PC-3 (cell line): ENCODE measurements around the gene GABARAP. TPM values are rescaled to one million over a fixed set of nuclear protein-coding genes. Genes with fewer than 3 reads are reported as not detected.
A peak's percentile ranks its signal among the peaks of the same experiment; 100 is the strongest.

Experiments used
- ATAC-seq: fragments of 200-7000 bp; cut with Tn5 transposase; 2 replicates; pipeline ENCODE4 v1.9.1; 2020; ENCODE audit warnings: mild to moderate bottlenecking, moderate library complexity
- BruUV-seq: library from RNA; stranded (reverse); fragments of 400-500 nt; replicated peaks from 2 replicates; lab custom pipeline; 2021; lab: Mats Ljungman, UMichigan
- CTCF ChIA-PET: fragments of 300-600 bp; sonication (Branson Sonifier 250); formaldehyde crosslinking; loops from one replicate; lab custom pipeline; 2022; ENCODE audit warnings: antibody characterized with exemption; lab: Charles Lee
- POLR2A ChIA-PET: fragments of 300-600 bp; sonication (Branson Sonifier 250); formaldehyde crosslinking; loops from one replicate; lab custom pipeline; 2022; ENCODE audit warnings: antibody characterized with exemption; ENCODE audit not compliant: unreplicated experiment; lab: Charles Lee
- DNase-seq: peaks from one replicate; pipeline ENCODE4 v3.0.0-alpha.2; 2015
- H2AFZ ChIP-seq: fragments of 300-600 bp; sonication (generic); 2 replicates; pipeline ENCODE4 v1.6.0; 2016; ENCODE audit warnings: antibody characterized with exemption, low read length
- H3F3A ChIP-seq: fragments of 300-600 bp; sonication (generic); one replicate; pipeline ENCODE4 v1.6.0; 2017; ENCODE audit warnings: antibody characterized with exemption, low read length, control low read depth, mild to moderate bottlenecking; ENCODE audit not compliant: unreplicated experiment
- H3K27ac ChIP-seq: fragments of 300-600 bp; sonication (generic); 2 replicates; pipeline ENCODE4 v1.5.1; 2016; ENCODE audit warnings: mild to moderate bottlenecking, low read length
- H3K27me3 ChIP-seq: fragments of 300-600 bp; sonication (generic); 2 replicates; pipeline ENCODE4 v1.6.1; 2016; ENCODE audit warnings: low read length, mixed read lengths
- H3K36me3 ChIP-seq: fragments of 300-600 bp; sonication (generic); 2 replicates; pipeline ENCODE4 v1.6.1; 2016; ENCODE audit warnings: low read depth, mixed run types, low read length, mixed read lengths
- H3K4me1 ChIP-seq: fragments of 300-600 bp; sonication (generic); 2 replicates; pipeline ENCODE4 v1.5.1; 2016; ENCODE audit warnings: low read length; ENCODE audit not compliant: insufficient read depth
- H3K4me2 ChIP-seq: fragments of 300-600 bp; sonication (generic); 2 replicates; pipeline ENCODE4 v1.6.0; 2016; ENCODE audit warnings: low read length
- H3K4me3 ChIP-seq: fragments of 300-600 bp; sonication (generic); 2 replicates; pipeline ENCODE4 v1.5.1; 2016; ENCODE audit warnings: mild to moderate bottlenecking, low read length, mixed read lengths
- H3K79me2 ChIP-seq: fragments of 300-600 bp; sonication (generic); 2 replicates; pipeline ENCODE4 v1.6.1; 2017; ENCODE audit warnings: low read length, mixed read lengths
- H3K9ac ChIP-seq: fragments of 300-600 bp; sonication (generic); 2 replicates; pipeline ENCODE4 v1.6.0; 2016; ENCODE audit warnings: mild to moderate bottlenecking, low read length
- H3K9me2 ChIP-seq: fragments of 300-600 bp; sonication (generic); replicated peaks from 2 replicates; pipeline ENCODE4 v1.6.1; 2016; ENCODE audit warnings: mixed run types, low read length, mixed read lengths
- H3K9me3 ChIP-seq: fragments of 300-600 bp; sonication (generic); 2 replicates; pipeline ENCODE4 v1.6.1; 2016; ENCODE audit warnings: low read length, mixed read lengths
- H4K20me1 ChIP-seq: fragments of 300-600 bp; sonication (generic); 2 replicates; pipeline ENCODE4 v1.6.1; 2016; ENCODE audit warnings: low read length, mixed read lengths
- EZH2 ChIP-seq: fragments of 300-600 bp; sonication (generic); IDR thresholded peaks from one replicate; pipeline ENCODE4 v1.6.1; 2017; ENCODE audit warnings: antibody characterized with exemption, mild to moderate bottlenecking, low read length; ENCODE audit not compliant: unreplicated experiment
- EZH2phosphoT487 ChIP-seq: fragments of 300-600 bp; sonication (generic); IDR thresholded peaks from 2 replicates; pipeline ENCODE4 v1.6.1; 2018; ENCODE audit warnings: mild to moderate bottlenecking, antibody characterized with exemption, low read length, borderline replicate concordance
- intact Hi-C: fragments of 100-400 bp; cut with micrococcal nuclease; formaldehyde crosslinking; loops from 2 replicates; pipeline ENCODE4 v1.9.0; 2023
- total RNA-seq: library from RNA; depleted of rRNA; stranded (reverse); fragments of >200 nt; gene quantifications from 2 replicates; pipeline ENCODE4 v1.2.3, GENCODE V29; 2014
- TF ChIP-seq, protein P1 (sequence below): fragments of 300-600 bp; sonication (generic); conservative IDR thresholded peaks from 2 replicates; pipeline ENCODE4 v1.5.1; 2017; ENCODE audit warnings: antibody characterized with exemption, low read depth, mild to moderate bottlenecking, low read length

GABARAP gene
- total RNA-seq, 1 experiment from 2014 or later, result 103 TPM

GRCh38 chr17:7218758-7219157 lies 23.5 kb downstream of the GABARAP start:
- H3K27ac ChIP-seq, result no peak overlapping the region
- CTCF ChIA-PET, result no interaction called here
- no peaks in the 10 kb centered on the region for H3K9me2 ChIP-seq
- H3K27me3 ChIP-seq, result no peaks in the 10 kb centered on the region
- ATAC-seq (no peak), DNase-seq (no peak)
- no peak overlapping the region for H2AFZ ChIP-seq
- peak overlapping the region; percentile 86; the same call in 1 of the 2 replicates for H3K4me2 ChIP-seq
- H3K9me3 ChIP-seq, result no peaks in the 10 kb centered on the region
- peaks cover 25% of the 10 kb centered on the region for H3K36me3 ChIP-seq
- no peak for TF ChIP-seq EZH2
- no peak for TF ChIP-seq EZH2phosphoT487
- TF ChIP-seq, protein P1, sequence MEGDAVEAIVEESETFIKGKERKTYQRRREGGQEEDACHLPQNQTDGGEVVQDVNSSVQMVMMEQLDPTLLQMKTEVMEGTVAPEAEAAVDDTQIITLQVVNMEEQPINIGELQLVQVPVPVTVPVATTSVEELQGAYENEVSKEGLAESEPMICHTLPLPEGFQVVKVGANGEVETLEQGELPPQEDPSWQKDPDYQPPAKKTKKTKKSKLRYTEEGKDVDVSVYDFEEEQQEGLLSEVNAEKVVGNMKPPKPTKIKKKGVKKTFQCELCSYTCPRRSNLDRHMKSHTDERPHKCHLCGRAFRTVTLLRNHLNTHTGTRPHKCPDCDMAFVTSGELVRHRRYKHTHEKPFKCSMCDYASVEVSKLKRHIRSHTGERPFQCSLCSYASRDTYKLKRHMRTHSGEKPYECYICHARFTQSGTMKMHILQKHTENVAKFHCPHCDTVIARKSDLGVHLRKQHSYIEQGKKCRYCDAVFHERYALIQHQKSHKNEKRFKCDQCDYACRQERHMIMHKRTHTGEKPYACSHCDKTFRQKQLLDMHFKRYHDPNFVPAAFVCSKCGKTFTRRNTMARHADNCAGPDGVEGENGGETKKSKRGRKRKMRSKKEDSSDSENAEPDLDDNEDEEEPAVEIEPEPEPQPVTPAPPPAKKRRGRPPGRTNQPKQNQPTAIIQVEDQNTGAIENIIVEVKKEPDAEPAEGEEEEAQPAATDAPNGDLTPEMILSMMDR, result no peak
- H3K4me1 ChIP-seq, result peaks cover 34% of the 10 kb centered on the region
- H4K20me1 ChIP-seq, result peaks cover 14% of the 10 kb centered on the region; the same call in 1 of the 2 replicates
- H3K4me3 ChIP-seq, result no peak overlapping the region
- intact Hi-C loops, result no loop called here
- no TSS peak for BruUV-seq
- POLR2A ChIA-PET, result no interaction called here
- no peak overlapping the region for H3K9ac ChIP-seq
- H3K79me2 ChIP-seq, result peaks cover 41% of the 10 kb centered on the region
- H3F3A ChIP-seq, result no peaks in the 10 kb centered on the region

DNA sequence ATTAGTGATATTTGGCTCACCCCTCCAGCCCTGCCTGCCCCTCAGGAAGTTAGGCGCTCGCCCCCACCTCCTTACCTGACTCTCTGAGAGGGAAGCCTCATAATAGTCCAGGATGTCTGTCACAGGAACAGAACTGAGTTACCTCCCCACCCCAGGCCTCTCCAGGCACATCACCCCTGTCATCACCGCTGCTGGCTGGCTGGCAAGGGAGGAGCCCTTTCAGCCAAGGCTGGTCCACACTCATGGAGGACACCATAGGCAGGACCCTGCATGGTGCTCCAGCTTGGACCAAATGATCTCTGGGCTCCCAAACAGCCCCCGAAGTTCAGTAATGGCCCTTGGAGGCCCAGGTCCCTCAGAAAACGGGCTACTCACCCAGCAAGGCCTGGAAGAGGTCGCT lies 24.1 kb downstream of the GABARAP start:
- peaks cover 34% of the 10 kb centered on the region for H3K4me1 ChIP-seq
- no peaks in the 10 kb centered on the region for H3K9me2 ChIP-seq
- H3K79me2 ChIP-seq, result peaks cover 47% of the 10 kb centered on the region
- H3K27me3 ChIP-seq, result no peaks in the 10 kb centered on the region
- no peak for DNase-seq
- TF ChIP-seq, protein P1, result no peak
- TF ChIP-seq EZH2phosphoT487 (no peak), EZH2 (no peak)
- H3K9me3 ChIP-seq, result no peaks in the 10 kb centered on the region
- no peak overlapping the region for H3K27ac ChIP-seq
- no peaks in the 10 kb centered on the region for H3F3A ChIP-seq
- peaks cover 14% of the 10 kb centered on the region; the same call in 1 of the 2 replicates for H4K20me1 ChIP-seq
- H3K4me2 ChIP-seq, result peak overlapping the region; percentile 73; the same call in 1 of the 2 replicates
- ChIA-PET CTCF (no interaction called here), POLR2A (no interaction called here)
- H3K4me3 ChIP-seq, result no peak overlapping the region
- peak overlapping the region; percentile 65; the same call in 1 of the 2 replicates for H2AFZ ChIP-seq
- no TSS peak for BruUV-seq
- no peak overlapping the region for H3K9ac ChIP-seq
- no peak for ATAC-seq
- peaks cover 19% of the 10 kb centered on the region for H3K36me3 ChIP-seq
- intact Hi-C loops, result no loop called here

- no peaks in the 10 kb centered on the region for H3K9me2 ChIP-seq
- peak overlapping the region; percentile 65; the same call in 1 of the 2 replicates for H2AFZ ChIP-seq
- no peaks in the 10 kb centered on the region for H3F3A ChIP-seq
- peak overlapping the region; percentile 65 for H3K4me3 ChIP-seq
- H3K9me3 ChIP-seq, result no peaks in the 10 kb centered on the region
- peak overlapping the region; percentile 86 for H3K4me2 ChIP-seq
- CTCF ChIA-PET, result no interaction called here
- peak overlapping the region; percentile 48; the same call in 1 of the 2 replicates for H3K9ac ChIP-seq
- H3K36me3 ChIP-seq, result peaks cover 11% of the 10 kb centered on the region
- H3K4me1 ChIP-seq, result peaks cover 34% of the 10 kb centered on the region
- H3K27ac ChIP-seq, result no peak overlapping the region
- intact Hi-C loops, result no loop called here
- BruUV-seq, result no TSS peak
- DNase-seq (peak; percentile 45), ATAC-seq (no peak)
- POLR2A ChIA-PET, result interaction anchor here (0.5 kb wide), 1 partner anchor 165 kb away, joined by 3 read pairs; no protein-coding TSS in a partner anchor
- peaks cover 11% of the 10 kb centered on the region; the same call in 1 of the 2 replicates for H4K20me1 ChIP-seq
- peaks cover 42% of the 10 kb centered on the region for H3K79me2 ChIP-seq
- TF ChIP-seq EZH2phosphoT487, result no peak
- TF ChIP-seq, protein P1, result no peak
- TF ChIP-seq EZH2, result no peak
- no peaks in the 10 kb centered on the region for H3K27me3 ChIP-seq
Observed at GRCh38 chr17:7217113-7217987, 24.9 kb downstream of the GABARAP start.
